CD14-positive monocyte (primary cell): ENCODE results near the gene POLR1B. TPM values are rescaled to one million over a fixed set of nuclear protein-coding genes. Genes with fewer than 3 reads are reported as not detected.

ENCODE experiments used
- DNase-seq, 3 donors: peaks; one replicate each; pipeline ENCODE4 v3.0.0-alpha.2; 2011 to 2022
- H2AFZ ChIP-seq: 2 replicates; pipeline ENCODE4 v1.6.0; 2012; ENCODE audit warnings: mild to moderate bottlenecking, low read depth, low read length, inconsistent platforms; ENCODE audit not compliant: insufficient read depth, poor library complexity, severe bottlenecking
- H3K27ac ChIP-seq, 2 donors: 1 replicate in 1 of 2; 2 replicates in 1 of 2; pipeline ENCODE4 v1.5.1; 2012 to 2013; ENCODE audit warnings: low read length in 2 of 2, control low read depth in 1 of 2, inconsistent platforms in 1 of 2, low read depth in 1 of 2, mild to moderate bottlenecking in 1 of 2
- H3K27me3 ChIP-seq, 2 donors: one replicate each; pipeline versions ENCODE4 v1.6.0 to v1.6.1; 2011 to 2013; ENCODE audit warnings: low read length in 2 of 2; ENCODE audit not compliant: control insufficient read depth in 2 of 2, insufficient read depth in 2 of 2
- H3K36me3 ChIP-seq, 2 donors: replicated peaks in 1 of 2; 1 replicate in 1 of 2; 2 replicates in 1 of 2; pipeline versions ENCODE4 v1.5.1 to v1.6.1; 2012 to 2013; ENCODE audit warnings: low read length in 2 of 2, control low read depth in 1 of 2, inconsistent platforms in 1 of 2, mild to moderate bottlenecking in 1 of 2; ENCODE audit not compliant: insufficient read depth in 2 of 2, control insufficient read depth in 1 of 2
- H3K4me1 ChIP-seq, 2 donors: 1 replicate in 1 of 2; 2 replicates in 1 of 2; pipeline versions ENCODE4 v1.5.1 to v1.6.1; 2012 to 2013; ENCODE audit warnings: low read length in 2 of 2, control low read depth in 1 of 2, inconsistent platforms in 1 of 2, mild to moderate bottlenecking in 1 of 2, moderate library complexity in 1 of 2; ENCODE audit not compliant: insufficient read depth in 2 of 2, control insufficient read depth in 1 of 2
- H3K4me2 ChIP-seq: replicated peaks from 2 replicates; pipeline ENCODE3; 2012; ENCODE audit warnings: low read length, moderate library complexity, mild to moderate bottlenecking; ENCODE audit not compliant: poor library complexity, severe bottlenecking; ENCODE audit errors: extremely low read depth
- H3K4me3 ChIP-seq, 3 experiments: fragments of 200-600 bp in 1 of 3; sonication (generic) in 1 of 3; replicated peaks in 1 of 3; 1 replicate in 2 of 3; 2 replicates in 1 of 3; pipeline ENCODE4 v1.5.1; 2011 to 2013; ENCODE audit warnings: low read length in 3 of 3, mild to moderate bottlenecking in 3 of 3, control low read depth in 2 of 3, low read depth in 2 of 3, inconsistent platforms in 1 of 3, moderate library complexity in 1 of 3
- H3K79me2 ChIP-seq: 2 replicates; pipeline ENCODE4 v1.6.0; 2012; ENCODE audit warnings: mild to moderate bottlenecking, control low read depth, inconsistent platforms, low read length, moderate library complexity; ENCODE audit not compliant: insufficient read depth
- H3K9ac ChIP-seq: 2 replicates; pipeline ENCODE4 v1.6.0; 2017; ENCODE audit warnings: low read length, mild to moderate bottlenecking; ENCODE audit not compliant: insufficient read depth, poor library complexity, severe bottlenecking
- H3K9me3 ChIP-seq, 2 donors: replicated peaks in 1 of 2; 1 replicate in 1 of 2; 2 replicates in 1 of 2; pipeline versions ENCODE4 v1.5.1 to v1.6.1; 2012 to 2013; ENCODE audit warnings: low read length in 2 of 2, control low read depth in 1 of 2; ENCODE audit not compliant: control insufficient read depth in 1 of 2, insufficient read depth in 1 of 2
- H4K20me1 ChIP-seq: 2 replicates; pipeline ENCODE4 v1.6.0; 2012; ENCODE audit warnings: mild to moderate bottlenecking, low read length, control low read depth, moderate library complexity; ENCODE audit not compliant: insufficient read depth
- H3K27ac Mint-ChIP-seq, 7 donors: one replicate each; pipeline ENCODE4 v1.8.0; 2020; ENCODE audit warnings: mild to moderate bottlenecking in 7 of 7, mixed read lengths in 7 of 7, moderate library complexity in 6 of 7, inconsistent platforms in 2 of 7
- H3K27me3 Mint-ChIP-seq, 3 donors: one replicate each; pipeline ENCODE4 v1.8.0; 2021 to 2022; ENCODE audit warnings: low read depth in 3 of 3, mild to moderate bottlenecking in 3 of 3, mixed read lengths in 3 of 3, moderate library complexity in 3 of 3, inconsistent platforms in 1 of 3
- H3K36me3 Mint-ChIP-seq, 2 donors: one replicate each; pipeline ENCODE4 v1.8.0; 2020; ENCODE audit warnings: mixed read lengths in 2 of 2, inconsistent platforms in 1 of 2, mild to moderate bottlenecking in 1 of 2
- H3K4me1 Mint-ChIP-seq: one replicate; pipeline ENCODE4 v1.8.0; 2020; ENCODE audit warnings: mild to moderate bottlenecking, mixed read lengths
- H3K4me3 Mint-ChIP-seq, 2 donors: one replicate each; pipeline ENCODE4 v1.8.0; 2020; ENCODE audit warnings: mild to moderate bottlenecking in 2 of 2, mixed read lengths in 2 of 2, moderate library complexity in 1 of 2
- H3K9me3 Mint-ChIP-seq, 7 donors: one replicate each; pipeline ENCODE4 v1.8.0; 2020 to 2022; ENCODE audit warnings: mixed read lengths in 7 of 7, mild to moderate bottlenecking in 6 of 7, moderate library complexity in 6 of 7, inconsistent platforms in 2 of 7
- WGBS: methylation state at CpG from one replicate; pipeline ENCODE4 v1.1.5; 2013; ENCODE audit warnings: missing lambda C conversion rate; ENCODE audit not compliant: insufficient coverage; 5-methylcytosine and 5-hydroxymethylcytosine counted together
- intact Hi-C, 2 donors: fragments of 100-400 bp; cut with micrococcal nuclease; formaldehyde crosslinking; loops; one replicate each; pipeline versions ENCODE4 v1.15.0 to v1.15.1; 2023
- polyA plus RNA-seq, 3 donors: library from polyadenylated mRNA; depleted of rRNA in 1 of 3; unstranded in 2 of 3; stranded (reverse) in 1 of 3; fragments of 300-500 nt in 2 of 3; fragments of >200 nt in 1 of 3; fragmentation: Illumina TruSeq in 2 of 3; gene quantifications; 1 replicate in 2 of 3; 2 replicates in 1 of 3; pipeline ENCODE4 v1.2.3, GENCODE V29; 2012 to 2021
- TF ChIP-seq, protein P1 (sequence below): fragments of 200-600 bp; IDR thresholded peaks from one replicate; pipeline ENCODE4 v1.8.0; 2022; ENCODE audit warnings: antibody characterized with exemption, mild to moderate bottlenecking

The POLR1B gene
- polyA plus RNA-seq, 3 donors, result 5.2 to 6.3 (median 5.3) TPM

- Histone ChIP-seq H3K4me1 (peaks cover 6 to 8% of the 10 kb centered on the region in 2 donors), H3K79me2 (no peaks in the 10 kb centered on the region), H3K36me3 (no peaks in the 10 kb centered on the region), H3K27me3 (no peaks in the 10 kb centered on the region), H2AFZ (no peak overlapping the region), H3K4me2 (no peak overlapping the region), H3K9me3 (no peaks in the 10 kb centered on the region), H3K9ac (no peak overlapping the region), H4K20me1 (no peaks in the 10 kb centered on the region), H3K27ac (no peak overlapping the region), H3K4me3 (no peak overlapping the region)
- Mint-ChIP-seq H3K4me3 (no peak overlapping the region), H3K9me3 (peaks cover 0 to 5% (median 2%) of the 10 kb centered on the region in 7 donors), H3K36me3 (no peaks in the 10 kb centered on the region), H3K4me1 (peaks cover 6% of the 10 kb centered on the region), H3K27me3 (peaks cover 0 to 3% (median 1%) of the 10 kb centered on the region in 3 donors), H3K27ac (no peak overlapping the region)
- TF ChIP-seq, protein P1, sequence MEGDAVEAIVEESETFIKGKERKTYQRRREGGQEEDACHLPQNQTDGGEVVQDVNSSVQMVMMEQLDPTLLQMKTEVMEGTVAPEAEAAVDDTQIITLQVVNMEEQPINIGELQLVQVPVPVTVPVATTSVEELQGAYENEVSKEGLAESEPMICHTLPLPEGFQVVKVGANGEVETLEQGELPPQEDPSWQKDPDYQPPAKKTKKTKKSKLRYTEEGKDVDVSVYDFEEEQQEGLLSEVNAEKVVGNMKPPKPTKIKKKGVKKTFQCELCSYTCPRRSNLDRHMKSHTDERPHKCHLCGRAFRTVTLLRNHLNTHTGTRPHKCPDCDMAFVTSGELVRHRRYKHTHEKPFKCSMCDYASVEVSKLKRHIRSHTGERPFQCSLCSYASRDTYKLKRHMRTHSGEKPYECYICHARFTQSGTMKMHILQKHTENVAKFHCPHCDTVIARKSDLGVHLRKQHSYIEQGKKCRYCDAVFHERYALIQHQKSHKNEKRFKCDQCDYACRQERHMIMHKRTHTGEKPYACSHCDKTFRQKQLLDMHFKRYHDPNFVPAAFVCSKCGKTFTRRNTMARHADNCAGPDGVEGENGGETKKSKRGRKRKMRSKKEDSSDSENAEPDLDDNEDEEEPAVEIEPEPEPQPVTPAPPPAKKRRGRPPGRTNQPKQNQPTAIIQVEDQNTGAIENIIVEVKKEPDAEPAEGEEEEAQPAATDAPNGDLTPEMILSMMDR, result no peak
- DNase-seq, result no peak
- intact Hi-C loops, result loop anchor here (1.0 to 5.0 kb wide), 3 partner anchors 47 to 126 kb away; partner anchors contain the start of gene SLC20A1 (in 2 of the 2)
- WGBS, result 94% methylated on average over 3 of the region's 3 CpGs
Observed at GRCh38 chr2:112600634-112601033, 58.4 kb downstream of the POLR1B start.

DNA sequence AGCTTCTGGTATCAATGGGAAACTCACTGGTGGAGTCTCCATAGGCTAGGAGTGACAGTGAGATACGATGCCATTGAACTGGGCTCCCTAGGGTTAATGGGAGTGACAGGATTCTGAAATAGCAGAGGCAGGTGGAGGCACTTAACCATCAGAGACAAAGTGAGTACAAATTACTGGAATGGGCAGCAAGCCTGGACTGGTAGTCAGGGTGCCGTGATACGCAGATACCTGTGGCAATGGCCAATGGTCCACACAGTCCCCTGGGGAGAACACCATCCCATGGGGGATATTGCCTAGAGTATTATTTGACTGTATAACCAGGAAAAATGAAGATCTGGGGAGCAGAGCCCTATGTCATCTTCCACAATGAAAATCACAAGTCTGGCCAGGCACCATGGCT, 59.5 kb downstream of the POLR1B start:
- peaks cover 0 to 2% (median 1%) of the 10 kb centered on the region in 3 donors for H3K27me3 Mint-ChIP-seq

More for the DNA sequence above, 59.5 kb downstream of the POLR1B start:
- Histone ChIP-seq H3K27ac (no peak overlapping the region), H3K4me1 (peaks cover 6 to 8% of the 10 kb centered on the region in 2 donors), H3K36me3 (no peaks in the 10 kb centered on the region), H3K4me2 (no peak overlapping the region), H3K27me3 (no peaks in the 10 kb centered on the region), H3K4me3 (no peak overlapping the region), H4K20me1 (no peaks in the 10 kb centered on the region), H3K79me2 (no peaks in the 10 kb centered on the region), H3K9me3 (no peaks in the 10 kb centered on the region), H3K9ac (no peak overlapping the region), H2AFZ (no peak overlapping the region)
- Mint-ChIP-seq H3K4me3 (no peak overlapping the region), H3K36me3 (no peaks in the 10 kb centered on the region), H3K9me3 (peaks cover 0 to 5% (median 2%) of the 10 kb centered on the region in 7 donors), H3K27ac (no peak overlapping the region), H3K4me1 (peaks cover 6% of the 10 kb centered on the region)
- DNase-seq, result no peak
- TF ChIP-seq, protein P1, result no peak
- intact Hi-C loops, result loop anchor here (2.0 to 5.0 kb wide), 2 partner anchors 46 to 125 kb away; partner anchors contain the start of gene SLC20A1 (in 2 of the 2)
- WGBS, result 100% methylated on average over 1 of the region's 3 CpGs
